Astrocyte of the cerebellum (primary cell): ENCODE results near the gene DOCK2.
"Not testable (repeated sequence)": the region's sequence is repeated elsewhere in the genome, so short reads cannot be mapped to it uniquely, and the experiment has no call there.

ENCODE experiments used
- DNase-seq: peaks from one replicate; pipeline ENCODE4 v3.0.0-alpha.2; 2011; ENCODE audit warnings: low read depth
- H3K4me3 ChIP-seq: 2 replicates; pipeline ENCODE4 v1.5.1; 2011; ENCODE audit warnings: mild to moderate bottlenecking, low read depth, low read length, moderate library complexity
- in situ Hi-C: cut with HindIII; loops from 2 replicates; pipeline ENCODE4 v1.10.0; 2017; ENCODE audit warnings: low sequenced_read_pairs
- TF ChIP-seq, protein P1 (sequence below): IDR thresholded peaks from 2 replicates; pipeline ENCODE4 v1.5.1; 2012; ENCODE audit warnings: low read length, low read depth, moderate library complexity, mild to moderate bottlenecking; ENCODE audit errors: missing control alignments

DOCK2 gene

GRCh38 chr5:169744336-169744735 is 107.3 kb downstream of the DOCK2 start:
- no peak overlapping the region for H3K4me3 ChIP-seq
- in situ Hi-C loops, result loop anchor here (5.0 kb wide), 1 partner anchor 107 kb away; the partner anchor contains the start of gene DOCK2
- no peak for DNase-seq
- TF ChIP-seq, protein P1, sequence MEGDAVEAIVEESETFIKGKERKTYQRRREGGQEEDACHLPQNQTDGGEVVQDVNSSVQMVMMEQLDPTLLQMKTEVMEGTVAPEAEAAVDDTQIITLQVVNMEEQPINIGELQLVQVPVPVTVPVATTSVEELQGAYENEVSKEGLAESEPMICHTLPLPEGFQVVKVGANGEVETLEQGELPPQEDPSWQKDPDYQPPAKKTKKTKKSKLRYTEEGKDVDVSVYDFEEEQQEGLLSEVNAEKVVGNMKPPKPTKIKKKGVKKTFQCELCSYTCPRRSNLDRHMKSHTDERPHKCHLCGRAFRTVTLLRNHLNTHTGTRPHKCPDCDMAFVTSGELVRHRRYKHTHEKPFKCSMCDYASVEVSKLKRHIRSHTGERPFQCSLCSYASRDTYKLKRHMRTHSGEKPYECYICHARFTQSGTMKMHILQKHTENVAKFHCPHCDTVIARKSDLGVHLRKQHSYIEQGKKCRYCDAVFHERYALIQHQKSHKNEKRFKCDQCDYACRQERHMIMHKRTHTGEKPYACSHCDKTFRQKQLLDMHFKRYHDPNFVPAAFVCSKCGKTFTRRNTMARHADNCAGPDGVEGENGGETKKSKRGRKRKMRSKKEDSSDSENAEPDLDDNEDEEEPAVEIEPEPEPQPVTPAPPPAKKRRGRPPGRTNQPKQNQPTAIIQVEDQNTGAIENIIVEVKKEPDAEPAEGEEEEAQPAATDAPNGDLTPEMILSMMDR, result no peak

DNA sequence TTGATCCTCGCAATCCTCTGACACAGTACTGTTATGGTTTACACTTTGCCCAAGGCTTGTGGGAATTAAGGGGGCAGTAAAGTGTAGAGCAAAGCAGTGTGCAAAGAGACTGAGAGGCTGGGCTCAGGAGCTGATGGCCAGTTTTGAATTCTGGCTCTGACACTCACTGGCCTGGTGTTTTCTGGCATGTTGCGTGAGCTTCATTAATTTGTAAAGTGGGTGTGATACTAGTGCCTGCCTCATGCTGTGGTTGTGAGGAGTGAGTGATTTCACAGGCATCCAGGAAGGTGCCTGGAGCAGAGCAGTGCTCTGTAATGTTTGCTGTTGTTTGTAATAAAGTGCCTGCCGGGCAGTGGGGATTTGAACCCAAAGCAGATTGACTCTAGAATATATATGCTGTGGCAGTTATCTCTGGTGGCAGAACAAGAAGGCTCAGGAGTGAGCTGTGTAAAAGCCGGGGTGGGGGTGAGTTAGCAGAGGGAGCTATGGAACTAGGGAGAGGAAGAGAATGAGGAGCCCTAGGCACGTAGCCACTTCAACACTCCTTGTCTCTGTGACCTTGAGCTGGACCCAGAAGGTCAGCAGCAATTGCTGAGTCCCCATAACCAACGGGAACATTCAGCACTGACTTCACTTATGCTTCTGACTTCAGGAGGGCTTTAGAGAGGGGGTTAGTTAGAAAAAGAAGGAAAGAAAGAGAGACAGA is 108.5 kb downstream of the DOCK2 start:
- TF ChIP-seq, protein P1, result no peak
- H3K4me3 ChIP-seq, result no peak overlapping the region
- peak; percentile 52 for DNase-seq
- in situ Hi-C loops, result no loop called here

DNA sequence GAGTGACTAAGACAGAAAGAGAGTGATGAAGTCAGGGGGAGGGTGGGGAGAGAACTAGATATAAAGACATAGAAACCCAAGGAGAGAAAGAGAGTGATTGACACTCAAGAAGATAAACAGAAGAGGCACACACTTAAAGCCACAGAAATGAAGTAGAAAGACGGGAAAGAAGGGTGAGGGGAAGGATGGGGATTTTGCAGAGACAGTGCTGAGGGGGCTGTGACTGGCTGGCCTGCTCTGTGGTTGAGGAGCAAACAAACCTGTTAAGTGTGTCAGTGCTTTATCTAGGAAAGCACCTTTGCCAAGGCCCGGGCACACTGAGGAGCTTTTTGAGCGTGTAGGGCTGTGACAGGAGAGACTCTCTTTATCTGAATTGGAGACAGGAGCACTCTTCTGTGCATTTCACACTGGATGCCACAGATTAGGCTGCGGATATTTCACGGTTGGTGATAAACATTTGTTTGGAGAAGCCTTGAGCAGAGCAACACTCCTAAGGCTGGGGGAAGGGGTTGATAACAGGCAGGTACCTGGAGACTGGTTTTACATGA is 109.1 kb downstream of the DOCK2 start:
- in situ Hi-C loops, result no loop called here
- TF ChIP-seq, protein P1, result no peak
- H3K4me3 ChIP-seq, result no peak overlapping the region
- no peak for DNase-seq

DNA sequence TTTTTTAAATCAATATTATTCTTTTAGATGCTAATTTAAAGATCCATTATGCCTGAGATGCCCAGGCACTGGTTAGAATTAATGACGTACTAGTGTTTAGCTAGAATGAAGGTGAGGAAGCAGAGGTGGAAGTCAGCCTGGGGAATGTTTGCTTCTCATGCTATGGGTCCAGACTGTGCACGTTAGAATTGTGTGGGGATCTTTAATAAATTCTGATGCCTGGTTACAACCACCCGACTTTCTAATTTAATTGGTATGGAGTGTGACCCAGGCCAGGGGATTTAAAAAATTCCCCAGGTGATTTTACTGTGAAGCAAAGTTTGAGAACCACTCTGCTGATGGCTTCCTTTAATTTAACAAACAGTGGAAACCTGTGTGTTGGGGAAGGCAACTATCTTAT is 111.1 kb downstream of the DOCK2 start:
- in situ Hi-C loops, result no loop called here
- TF ChIP-seq, protein P1, result no peak
- DNase-seq, result no peak
- no peak overlapping the region for H3K4me3 ChIP-seq

GRCh38 chr5:169749295-169749694 is 112.2 kb downstream of the DOCK2 start:
- no peak for DNase-seq
- in situ Hi-C loops, result no loop called here
- TF ChIP-seq, protein P1, result no peak
- H3K4me3 ChIP-seq, result no peak overlapping the region

- peak; percentile 38 for DNase-seq
- no peak overlapping the region for H3K4me3 ChIP-seq
- TF ChIP-seq, protein P1, result no peak
- in situ Hi-C loops, result no loop called here
Observed at GRCh38 chr5:169751490-169751889, 114.4 kb downstream of the DOCK2 start.

GRCh38 chr5:169752566-169752965 is 115.5 kb downstream of the DOCK2 start:
- DNase-seq, H3K4me3 ChIP-seq, in situ Hi-C loops: not testable (repeated sequence)
